HepG2 (cell line): ENCODE measurements around the gene SLC16A1. TPM values are rescaled to one million over a fixed set of nuclear protein-coding genes. Genes with fewer than 3 reads are reported as not detected.

Experiments
- CCAR2 ChIP-seq: fragments of 200-400 bp; formaldehyde crosslinking; optimal IDR thresholded peaks from 2 replicates; pipeline ENCODE3; 2018; ENCODE audit warnings: low read depth, mild to moderate bottlenecking, low read length, moderate library complexity
- CERS6 ChIP-seq: sonication (generic); formaldehyde crosslinking; IDR thresholded peaks from 2 replicates; pipeline ENCODE4 v1.5.0; 2020; ENCODE audit warnings: missing genetic modification reagents
- CREB1 ChIP-seq, 2 experiments: fragments of 450-650 bp in 1 of 2; IDR thresholded peaks; 2 replicates each; pipeline ENCODE4 v1.6.1; 2016 to 2017; ENCODE audit warnings: control low read depth in 1 of 2, mild to moderate bottlenecking in 1 of 2, missing compliant biosample characterization in 1 of 2, missing genetic modification characterization in 1 of 2
- GATAD2A ChIP-seq: IDR thresholded peaks from 2 replicates; pipeline ENCODE4 v1.6.1; 2016
- HMGA1 ChIP-seq: sonication (generic); formaldehyde crosslinking; conservative IDR thresholded peaks from 2 replicates; pipeline ENCODE4 v1.4.0; 2020; ENCODE audit warnings: missing genetic modification reagents
- HOXD1 ChIP-seq: sonication (generic); formaldehyde crosslinking; IDR thresholded peaks from 2 replicates; pipeline ENCODE4 v1.5.0; 2020; ENCODE audit warnings: missing genetic modification reagents
- JUN ChIP-seq: sonication (generic); formaldehyde crosslinking; IDR thresholded peaks from 2 replicates; pipeline ENCODE4 v1.4.0; 2020; ENCODE audit warnings: mild to moderate bottlenecking, missing genetic modification reagents
- JUNB ChIP-seq: sonication (generic); formaldehyde crosslinking; IDR thresholded peaks from 2 replicates; pipeline ENCODE4 v1.8.0; 2022; ENCODE audit warnings: missing genetic modification reagents, mild to moderate bottlenecking, borderline replicate concordance
- MAF1 ChIP-seq: sonication (generic); formaldehyde crosslinking; IDR thresholded peaks from 2 replicates; pipeline ENCODE4 v1.5.0; 2020; ENCODE audit warnings: missing genetic modification reagents, borderline replicate concordance
- NCOA2 ChIP-seq: sonication (generic); formaldehyde crosslinking; IDR thresholded peaks from 2 replicates; pipeline ENCODE4 v1.8.0; 2022; ENCODE audit warnings: inconsistent platforms
- NFE2L2 ChIP-seq: fragments of 150-350 bp; IDR thresholded peaks from 2 replicates; pipeline ENCODE4 v1.6.1; 2014; ENCODE audit warnings: low read length
- RBM22 ChIP-seq: fragments of 200-400 bp; formaldehyde crosslinking; optimal IDR thresholded peaks from 2 replicates; pipeline ENCODE3; 2017; ENCODE audit warnings: mild to moderate bottlenecking, low read length, moderate library complexity
- SETDB1 ChIP-seq: sonication (generic); formaldehyde crosslinking; IDR thresholded peaks from 2 replicates; pipeline ENCODE4 v1.5.1; 2020; ENCODE audit warnings: missing genetic modification reagents, mild to moderate bottlenecking, borderline replicate concordance
- THAP7 ChIP-seq: sonication (generic); formaldehyde crosslinking; IDR thresholded peaks from 2 replicates; pipeline ENCODE4 v1.8.1; 2023; ENCODE audit warnings: mild to moderate bottlenecking, missing genetic modification reagents
- XBP1 ChIP-seq: sonication (generic); formaldehyde crosslinking; IDR thresholded peaks from 2 replicates; pipeline ENCODE4 v1.5.0; 2020; ENCODE audit warnings: missing genetic modification reagents
- ZNF329 ChIP-seq: sonication (generic); formaldehyde crosslinking; IDR thresholded peaks from 2 replicates; pipeline ENCODE4 v1.9.0; 2021; ENCODE audit warnings: low read depth, mild to moderate bottlenecking, missing genetic modification reagents
- ZNF512B ChIP-seq: sonication (generic); formaldehyde crosslinking; IDR thresholded peaks from 2 replicates; pipeline ENCODE4 v1.5.1; 2020; ENCODE audit warnings: missing genetic modification reagents, mild to moderate bottlenecking, borderline replicate concordance
- ZNF546 ChIP-seq: sonication (generic); formaldehyde crosslinking; conservative IDR thresholded peaks from 2 replicates; pipeline ENCODE4 v1.8.1; 2023; ENCODE audit warnings: mild to moderate bottlenecking, missing genetic modification reagents
- polyA plus RNA-seq, 8 experiments: library from polyadenylated mRNA; depleted of rRNA in 3 of 8; stranded (reverse) in 7 of 8; unstranded in 1 of 8; fragments of >200 nt; fragmentation: Illumina TruSeq in 4 of 8; extraction: Trizol in 4 of 8; gene quantifications; 2 replicates each; pipeline versions ENCODE4 v1.2.1 to v1.2.3, GENCODE V29; 2011 to 2016; ENCODE audit warnings: low read depth in 4 of 8, missing spikeins in 1 of 8, mixed read lengths in 1 of 8; ENCODE audit not compliant: insufficient read depth in 1 of 8
- total RNA-seq, 5 experiments: library from RNA; depleted of rRNA; stranded (reverse); fragments of >200 nt; fragmentation: Illumina TruSeq; extraction: Trizol; gene quantifications; 2 replicates each; pipeline ENCODE4 v1.2.3, GENCODE V29; 2016; ENCODE audit warnings: low read depth in 1 of 5
- TF ChIP-seq, protein P1 (sequence below): sonication (generic); formaldehyde crosslinking; IDR thresholded peaks from 2 replicates; pipeline ENCODE4 v1.8.0; 2023; ENCODE audit warnings: mild to moderate bottlenecking, missing genetic modification reagents
- TF ChIP-seq, protein P2 (sequence below): sonication (generic); formaldehyde crosslinking; conservative IDR thresholded peaks from 2 replicates; pipeline ENCODE4 v1.8.0; 2022; ENCODE audit warnings: low read depth, missing genetic modification reagents

The SLC16A1 gene
- total and polyA plus RNA-seq, 2 of the 13 experiments (the other 11 are each of a cell fraction or from before 2014, with no cell fraction given) = 106 to 142 TPM

- TF ChIP-seq JUNB (CRISPR knock-in tag) (peak; percentile 71; the same call in 1 of the 2 replicates), RBM22 (no peak), HMGA1 (CRISPR knock-in tag) (no peak), JUN (no peak), ZNF329 (peak; percentile 81), MAF1 (0 out of 2 replicates have a peak, but pooled peaks have one; percentile 45), ZNF546 (CRISPR knock-in tag) (peak; percentile 62; the same call in 1 of the 2 replicates), SETDB1 (CRISPR knock-in tag) (no peak), CCAR2 (no peak), NFE2L2 (no peak), CREB1 (IDR thresholded peaks at IDR 0.05) (peak; percentile 37; the same call in 1 of the 2 replicates), CREB1 (CRISPR knock-in tag; IDR thresholded peaks at IDR 0.05) (no peak), ZNF512B (CRISPR knock-in tag) (peak; percentile 76), HOXD1 (0 out of 2 replicates have a peak, but pooled peaks have one; percentile 30), NCOA2 (CRISPR knock-in tag) (peak; percentile 9), XBP1 (CRISPR knock-in tag) (no peak), CERS6 (no peak), GATAD2A (CRISPR knock-in tag) (peak; percentile 60; the same call in 1 of the 2 replicates), THAP7 (0 out of 2 replicates have a peak, but pooled peaks have one; percentile 52)
- TF ChIP-seq, protein P1, sequence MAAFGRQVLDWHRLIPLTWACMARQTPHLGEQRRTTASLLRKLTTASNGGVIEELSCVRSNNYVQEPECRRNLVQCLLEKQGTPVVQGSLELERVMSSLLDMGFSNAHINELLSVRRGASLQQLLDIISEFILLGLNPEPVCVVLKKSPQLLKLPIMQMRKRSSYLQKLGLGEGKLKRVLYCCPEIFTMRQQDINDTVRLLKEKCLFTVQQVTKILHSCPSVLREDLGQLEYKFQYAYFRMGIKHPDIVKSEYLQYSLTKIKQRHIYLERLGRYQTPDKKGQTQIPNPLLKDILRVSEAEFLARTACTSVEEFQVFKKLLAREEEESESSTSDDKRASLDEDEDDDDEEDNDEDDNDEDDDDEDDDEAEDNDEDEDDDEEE = no peak
- TF ChIP-seq, protein P2, sequence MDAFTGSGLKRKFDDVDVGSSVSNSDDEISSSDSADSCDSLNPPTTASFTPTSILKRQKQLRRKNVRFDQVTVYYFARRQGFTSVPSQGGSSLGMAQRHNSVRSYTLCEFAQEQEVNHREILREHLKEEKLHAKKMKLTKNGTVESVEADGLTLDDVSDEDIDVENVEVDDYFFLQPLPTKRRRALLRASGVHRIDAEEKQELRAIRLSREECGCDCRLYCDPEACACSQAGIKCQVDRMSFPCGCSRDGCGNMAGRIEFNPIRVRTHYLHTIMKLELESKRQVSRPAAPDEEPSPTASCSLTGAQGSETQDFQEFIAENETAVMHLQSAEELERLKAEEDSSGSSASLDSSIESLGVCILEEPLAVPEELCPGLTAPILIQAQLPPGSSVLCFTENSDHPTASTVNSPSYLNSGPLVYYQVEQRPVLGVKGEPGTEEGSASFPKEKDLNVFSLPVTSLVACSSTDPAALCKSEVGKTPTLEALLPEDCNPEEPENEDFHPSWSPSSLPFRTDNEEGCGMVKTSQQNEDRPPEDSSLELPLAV (CRISPR knock-in tag) = 0 out of 2 replicates have a peak, but pooled peaks have one; percentile 66
These were observed at the start of gene SLC16A1 (continued) for GRCh38 chr1:112955773-112956543.
